Fibroblast of skin of right quadriceps (primary cell): ENCODE results near the gene HES3.

Experiments
- DNase-seq: peaks from one replicate; pipeline ENCODE4 v3.0.0-alpha.2; 2013

The HES3 gene

DNA sequence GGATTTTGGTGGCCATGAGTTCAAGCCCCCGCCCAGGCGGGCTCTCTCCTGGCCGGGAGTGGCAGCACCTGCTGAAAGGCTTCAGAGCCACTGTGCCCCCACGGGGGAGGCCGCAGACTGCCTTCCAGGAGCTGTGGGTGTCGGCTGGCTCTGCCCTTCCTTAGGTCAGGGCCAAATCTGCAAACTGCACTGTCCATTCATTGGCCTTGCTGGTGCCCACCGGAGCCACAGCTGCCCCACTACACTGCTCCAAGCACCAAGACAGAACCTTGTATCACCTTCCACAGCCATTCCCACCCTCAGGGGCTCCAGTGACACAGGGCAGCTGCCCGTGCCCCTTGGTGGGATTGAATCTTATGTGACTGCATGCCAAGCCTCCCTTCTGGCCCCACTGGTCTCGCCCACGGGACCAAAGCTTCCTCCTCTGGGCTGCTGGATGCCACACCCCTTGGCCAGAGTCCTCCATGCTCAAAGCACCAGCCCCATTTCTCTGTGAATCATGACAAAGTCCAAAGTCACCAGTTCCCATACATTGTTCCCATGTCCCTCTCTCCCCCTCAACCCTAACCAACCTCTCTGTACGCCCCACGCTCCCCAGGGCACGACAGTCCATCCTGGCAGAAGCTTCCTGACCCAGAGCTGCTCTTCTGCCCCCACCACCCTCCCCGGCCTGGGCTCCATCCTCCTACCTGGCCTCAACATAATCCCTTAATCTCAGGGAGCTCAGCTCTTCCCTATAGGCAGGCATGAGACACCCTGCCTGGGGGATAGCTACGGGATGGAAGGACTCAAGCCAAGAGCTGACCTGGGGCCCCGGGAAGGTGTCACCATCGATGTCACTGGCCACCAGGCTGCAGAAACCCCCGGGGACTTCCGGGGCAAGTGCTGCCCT is 37.8 kb downstream of the HES3 start:
- DNase-seq = no peak

DNA sequence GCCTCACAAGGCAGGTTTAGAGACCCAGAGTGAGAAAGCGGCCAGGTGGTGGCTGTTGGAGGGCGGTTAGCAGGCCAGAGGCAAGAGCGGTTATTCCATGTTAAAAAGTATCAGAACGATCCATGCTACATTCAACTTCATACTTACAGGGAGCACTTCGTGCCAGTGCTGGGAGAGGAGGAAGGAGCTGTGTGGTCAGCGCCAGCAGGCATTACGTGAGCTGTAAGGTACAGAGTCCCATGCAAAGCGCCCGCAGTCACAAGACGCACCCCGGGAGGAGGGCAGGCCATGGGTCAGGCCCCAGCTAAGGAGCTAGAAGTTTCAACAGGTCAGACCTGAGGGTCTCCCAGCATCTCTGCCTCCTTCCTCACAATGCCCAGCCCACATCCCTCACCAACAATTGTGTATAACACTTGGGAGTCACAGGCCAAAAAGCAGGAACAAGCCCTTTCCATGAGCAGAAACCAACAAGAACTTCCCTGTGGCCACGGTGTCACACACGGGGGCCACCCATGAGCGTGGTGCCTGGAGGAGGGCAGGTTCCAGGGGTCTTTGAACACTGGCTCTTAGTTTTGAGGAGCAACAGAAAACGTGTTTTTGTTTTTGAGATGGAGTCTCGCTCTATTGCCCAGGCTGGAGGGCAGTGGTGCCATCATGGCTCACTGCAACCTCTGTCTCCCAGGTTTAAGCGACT is 38.7 kb downstream of the HES3 start:
- no peak for DNase-seq

DNA sequence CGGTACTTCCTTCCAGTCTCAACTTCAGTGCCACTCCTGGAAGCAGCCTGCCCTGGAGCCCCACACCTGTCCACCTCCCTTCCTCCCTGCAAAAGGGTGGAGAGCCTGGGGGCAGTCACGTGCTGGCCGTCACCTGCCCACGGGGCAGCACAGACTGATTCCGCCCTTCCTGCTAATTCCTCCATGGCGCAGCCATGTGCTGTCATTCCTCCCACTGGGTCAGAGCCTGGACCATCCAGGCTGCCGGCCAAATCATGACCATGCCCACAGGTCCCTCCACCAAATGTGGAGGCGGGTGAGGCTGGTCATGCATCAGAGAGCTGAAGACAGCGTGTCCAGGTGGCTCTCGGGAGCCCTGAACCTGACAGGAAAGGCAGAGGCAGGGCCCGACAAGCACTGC is 41.4 kb downstream of the HES3 start:
- DNase-seq = no peak

DNA sequence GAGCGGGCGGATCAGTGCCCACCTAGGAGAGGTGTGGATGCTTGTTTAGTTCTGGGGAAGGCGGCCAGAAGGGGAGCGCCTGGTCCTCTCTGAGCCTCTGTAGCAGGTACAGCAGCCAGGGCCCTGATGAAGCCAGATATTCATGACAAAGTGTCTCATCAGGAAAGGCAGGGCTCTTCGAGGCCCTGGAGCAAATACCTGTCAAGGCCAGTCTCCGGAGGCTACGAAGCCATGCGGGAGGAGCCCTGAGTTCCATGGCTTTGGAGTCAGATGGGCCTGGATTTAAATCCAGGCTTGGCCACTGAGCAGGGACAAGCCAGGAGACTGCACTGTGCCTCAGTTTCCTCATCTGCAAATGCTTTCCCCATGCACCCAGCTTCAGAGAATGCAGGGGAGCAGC is 42.3 kb downstream of the HES3 start:
- no peak for DNase-seq

DNA sequence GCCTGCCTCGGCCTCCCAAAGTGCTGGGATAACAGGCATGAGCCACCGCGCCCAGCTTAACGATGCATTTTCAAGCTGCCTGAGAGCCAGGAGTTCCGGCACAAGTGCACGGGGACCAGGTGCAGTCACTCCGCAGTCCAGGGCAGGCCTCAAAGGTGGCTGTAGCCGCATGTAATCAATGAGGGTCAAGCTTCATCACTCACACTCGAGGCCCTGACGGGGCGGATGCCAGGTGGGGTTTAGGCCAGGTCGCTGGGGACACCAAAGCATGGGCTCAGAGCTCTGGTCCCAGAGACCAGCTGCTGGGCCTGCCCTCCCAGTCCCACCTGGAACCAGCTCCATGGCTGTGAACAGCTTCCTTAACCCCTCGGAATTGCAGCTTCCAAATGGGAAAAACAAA is 43.0 kb downstream of the HES3 start:
- DNase-seq = no peak

DNA sequence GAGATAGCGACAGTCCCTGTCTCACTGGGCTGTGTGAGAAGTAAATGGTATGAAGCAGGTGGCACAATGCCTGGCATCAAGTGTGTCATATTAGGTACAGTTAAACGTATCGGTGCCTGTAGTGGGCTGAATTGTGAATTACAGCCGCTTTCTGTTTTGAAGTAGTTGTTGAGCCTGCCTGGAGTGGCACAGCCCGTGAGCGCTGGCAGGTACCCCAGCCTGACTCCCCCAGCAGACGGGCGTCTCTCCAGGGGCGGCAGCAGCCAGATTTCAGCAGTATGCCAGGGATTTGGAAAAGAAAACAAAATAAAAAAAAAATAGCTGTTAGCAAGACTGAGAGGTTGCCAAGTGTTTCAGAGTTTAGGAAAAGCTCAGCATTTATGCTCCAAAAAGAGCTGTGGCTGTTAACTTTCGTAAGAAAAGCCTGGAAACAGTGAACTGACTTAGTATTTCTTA is 43.5 kb downstream of the HES3 start:
- no peak for DNase-seq

DNA sequence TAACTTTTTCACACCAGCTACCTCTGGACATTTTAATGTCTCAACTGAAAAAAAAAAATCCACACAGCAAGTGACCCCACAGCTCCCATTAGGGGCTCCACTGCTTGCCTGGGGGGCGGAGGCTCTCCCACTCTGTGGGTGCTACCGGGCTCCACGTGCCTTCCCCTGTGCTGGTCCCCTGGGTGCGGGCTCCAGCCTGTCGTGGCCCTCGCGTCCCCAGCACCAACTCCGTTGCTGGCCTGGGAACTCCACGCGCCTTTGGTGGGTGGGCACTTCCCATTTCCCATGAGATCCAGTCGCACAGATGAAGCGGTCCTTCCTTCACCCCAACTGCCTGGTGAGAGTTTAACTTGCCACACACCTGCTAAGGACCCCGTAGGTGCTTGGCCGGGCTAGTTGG is 44.0 kb downstream of the HES3 start:
- DNase-seq = no peak

DNA sequence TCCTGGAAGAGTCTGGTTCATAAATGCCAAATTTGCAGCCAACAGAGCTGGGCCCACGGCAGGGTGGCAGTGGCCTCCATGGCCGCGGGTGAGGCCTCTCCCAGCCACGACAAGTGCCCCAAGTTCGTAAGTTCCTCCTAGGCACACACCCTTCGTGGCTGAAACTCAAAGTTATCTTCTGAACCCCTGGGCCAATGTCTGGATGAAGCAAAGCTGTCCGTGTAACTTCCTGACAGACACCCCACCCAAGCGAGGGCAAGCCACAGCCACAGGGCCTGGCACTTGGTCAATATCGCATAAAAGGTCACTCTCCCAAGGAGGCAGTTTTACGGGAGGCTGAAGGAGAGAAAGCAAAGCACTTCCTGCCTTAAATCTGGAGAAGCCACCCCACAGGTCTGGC is 44.7 kb downstream of the HES3 start:
- no peak for DNase-seq

DNA sequence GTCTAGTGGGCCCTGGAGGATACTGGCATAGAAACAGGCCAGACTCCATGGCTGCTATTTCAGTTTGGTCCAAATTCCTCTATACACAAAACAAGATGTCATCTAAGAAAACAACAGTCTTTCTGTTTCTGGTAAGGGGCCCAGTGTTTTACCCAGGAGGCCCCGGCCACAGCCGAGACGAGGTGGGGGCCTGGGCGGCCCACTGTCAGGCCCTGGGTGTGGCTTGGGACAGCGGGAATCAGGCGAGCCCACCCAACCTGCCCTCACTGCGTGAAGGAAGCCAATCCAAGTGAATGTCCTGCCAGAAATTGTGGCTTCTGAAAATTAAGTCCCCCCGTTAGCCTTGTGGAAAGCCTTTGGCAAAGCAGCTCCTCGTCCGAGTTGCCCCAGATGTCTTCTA is 48.1 kb downstream of the HES3 start:
- no peak for DNase-seq

DNA sequence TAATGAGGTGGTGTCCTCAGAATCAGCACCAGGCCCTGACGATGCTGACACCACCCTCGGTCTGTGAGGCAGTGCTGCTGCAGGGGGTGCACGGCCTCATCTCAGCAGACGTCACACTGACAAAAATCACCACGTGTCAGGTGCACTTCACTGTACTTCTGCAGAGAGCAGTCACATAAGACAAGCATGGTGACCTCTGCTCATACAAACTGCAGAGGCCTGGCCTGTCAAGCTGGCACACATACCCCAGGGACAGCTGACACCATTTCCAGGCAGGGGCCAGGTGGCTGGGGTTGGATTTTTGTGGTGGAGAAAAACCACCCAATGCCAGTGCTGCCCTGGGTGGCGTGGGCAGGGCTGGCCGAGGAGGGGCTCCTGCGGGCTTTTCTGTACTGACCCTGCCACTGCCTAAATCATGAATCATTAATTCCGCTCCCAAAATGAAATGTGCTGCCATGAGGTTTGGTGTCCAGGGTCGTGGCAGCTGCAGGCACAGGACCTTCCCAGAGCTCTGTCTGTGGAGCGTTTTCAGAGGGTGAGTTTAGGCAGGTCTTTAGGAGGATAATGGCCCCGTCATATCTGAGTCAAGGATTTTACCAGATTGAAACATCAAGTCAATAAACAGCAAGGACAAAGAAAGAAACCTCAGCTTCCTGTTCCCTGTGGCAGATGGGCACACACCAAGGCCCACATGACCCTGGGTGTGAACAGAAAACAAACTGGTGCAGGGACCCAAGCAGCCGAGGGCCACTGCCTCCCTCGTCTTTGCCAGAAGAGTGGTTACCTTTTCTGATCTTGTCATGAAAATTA is 50.3 kb downstream of the HES3 start:
- no peak for DNase-seq

DNA sequence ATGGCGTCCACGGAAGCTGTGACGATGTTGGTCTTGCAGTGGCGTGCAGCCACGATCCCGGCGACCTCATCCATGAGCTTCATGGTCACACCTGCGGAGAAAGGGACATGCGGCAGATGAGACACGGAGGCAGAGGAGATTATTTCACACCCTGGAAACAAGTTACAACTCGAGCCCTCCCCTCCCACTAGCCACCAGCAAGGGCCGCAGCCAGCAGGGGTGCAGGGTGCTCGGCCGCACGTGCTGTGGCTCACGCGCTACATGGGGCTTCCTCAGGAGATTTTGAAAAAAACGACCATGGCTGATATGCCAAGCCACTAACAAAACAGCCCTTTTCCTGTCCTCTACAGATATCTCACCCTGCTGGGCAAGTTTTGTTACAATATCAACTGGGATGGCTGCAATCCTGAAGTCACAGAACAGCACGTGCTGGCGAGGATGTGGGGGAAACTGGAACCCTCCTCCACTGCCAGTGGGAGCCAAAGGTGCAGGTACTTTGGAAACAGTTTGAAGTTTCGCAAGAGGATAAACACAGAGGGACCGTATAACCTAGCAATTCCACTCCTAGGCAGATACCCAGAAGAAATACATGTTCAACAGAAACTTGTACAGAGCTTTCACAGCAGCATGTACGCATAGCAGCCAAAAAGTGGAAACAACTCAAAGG is 51.0 kb downstream of the HES3 start:
- DNase-seq = no peak
